Smooth muscle cell (in vitro differentiated cells): Measurements from ENCODE around the gene CCDC192. TPM values are rescaled to one million over a fixed set of nuclear protein-coding genes. Genes with fewer than 3 reads are reported as not detected.
A peak's percentile ranks its signal among the peaks of the same experiment; 100 is the strongest.
"Not testable (repeated sequence)": the region's sequence is repeated elsewhere in the genome, so short reads cannot be mapped to it uniquely, and the experiment has no call there.

Source experiments
- DNase-seq: peaks from one replicate; lab custom pipeline; 2025; ENCODE audit not compliant: unreplicated experiment; lab: John Stamatoyannopoulos, UW
- H2AFZ ChIP-seq: fragments of 200-600 bp; sonication (generic); 2 replicates; pipeline ENCODE4 v1.6.0; 2016; ENCODE audit warnings: antibody characterized with exemption, low read depth, mild to moderate bottlenecking
- H3F3A ChIP-seq: fragments of 200-600 bp; sonication (generic); 2 replicates; pipeline ENCODE4 v1.6.0; 2017; ENCODE audit warnings: antibody characterized with exemption, low read depth
- H3K27ac ChIP-seq: fragments of 200-600 bp; sonication (generic); 2 replicates; pipeline ENCODE4 v1.5.1; 2016; ENCODE audit warnings: low read depth, mild to moderate bottlenecking
- H3K27me3 ChIP-seq: fragments of 200-600 bp; sonication (generic); 2 replicates; pipeline ENCODE4 v1.6.1; 2016; ENCODE audit warnings: low read depth, mild to moderate bottlenecking
- H3K36me3 ChIP-seq: fragments of 200-600 bp; sonication (generic); 2 replicates; pipeline ENCODE4 v1.5.1; 2016; ENCODE audit warnings: low read depth
- H3K4me1 ChIP-seq: fragments of 200-600 bp; sonication (generic); 2 replicates; pipeline ENCODE4 v1.5.1; 2016; ENCODE audit warnings: low read depth
- H3K4me2 ChIP-seq: fragments of 200-600 bp; sonication (generic); 2 replicates; pipeline ENCODE4 v1.6.0; 2016; ENCODE audit warnings: mild to moderate bottlenecking
- H3K4me3 ChIP-seq: fragments of 200-600 bp; sonication (generic); 2 replicates; pipeline ENCODE4 v1.5.1; 2016; ENCODE audit warnings: mild to moderate bottlenecking
- H3K79me2 ChIP-seq: fragments of 200-600 bp; sonication (generic); 2 replicates; pipeline ENCODE4 v1.6.0; 2016; ENCODE audit warnings: low read depth, mild to moderate bottlenecking
- H3K9ac ChIP-seq: fragments of 200-600 bp; sonication (generic); 2 replicates; pipeline ENCODE4 v1.6.0; 2016; ENCODE audit warnings: low read depth
- H3K9me3 ChIP-seq: fragments of 200-600 bp; sonication (generic); replicated peaks from 2 replicates; pipeline ENCODE4 v1.5.1; 2016; ENCODE audit warnings: low read depth
- H4K20me1 ChIP-seq: fragments of 200-600 bp; sonication (generic); 2 replicates; pipeline ENCODE4 v1.6.0; 2016; ENCODE audit warnings: low read depth
- WGBS: methylation state at CpG from one replicate; pipeline ENCODE4 v1.1.7; 2016; ENCODE audit warnings: low lambda C conversion rate; 5-methylcytosine and 5-hydroxymethylcytosine counted together
- polyA plus RNA-seq: library from polyadenylated mRNA; unstranded; fragments of >200 nt; fragmentation: Nextera tagmentation; extraction: Ambion mirVana; gene quantifications from 2 replicates; pipeline ENCODE4 v1.2.1, GENCODE V29; 2016
- total RNA-seq: library from RNA; depleted of rRNA; stranded (reverse); fragments of >200 nt; gene quantifications from 2 replicates; pipeline ENCODE4 v1.2.3, GENCODE V29; 2014
- TF ChIP-seq, protein P1 (sequence below): fragments of 200-600 bp; sonication (generic); IDR thresholded peaks from 2 replicates; pipeline ENCODE4 v1.5.1; 2017; ENCODE audit warnings: borderline replicate concordance, mild to moderate bottlenecking, antibody characterized with exemption; ENCODE audit not compliant: insufficient read depth, poor library complexity, severe bottlenecking

The CCDC192 gene
- total and polyA plus RNA-seq, 2 experiments from 2014 or later, result not detected

DNA sequence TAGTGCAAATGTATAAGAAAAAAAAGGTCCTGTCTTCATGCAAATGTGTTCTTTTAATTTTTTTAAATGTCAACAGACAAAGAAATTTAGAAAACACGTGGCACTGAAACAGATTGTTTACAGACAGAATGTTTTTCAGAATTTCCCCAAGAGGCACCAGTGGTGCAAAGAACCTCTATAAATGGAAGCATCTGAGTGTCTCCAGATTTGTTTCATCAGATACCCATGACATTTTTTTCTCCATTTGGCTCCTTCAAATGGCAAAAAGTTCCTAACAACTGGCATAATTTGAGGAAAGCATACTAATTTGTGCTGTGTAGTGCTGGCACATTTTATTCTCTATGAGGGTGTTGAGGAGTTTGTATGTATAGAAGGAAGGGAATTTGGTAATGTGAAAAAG lies 15.0 kb downstream of the CCDC192 start:
- Histone ChIP-seq H3K4me2 (no peak overlapping the region), H3K9ac (no peak overlapping the region), H4K20me1 (no peaks in the 10 kb centered on the region), H3K27me3 (no peaks in the 10 kb centered on the region), H3K79me2 (no peaks in the 10 kb centered on the region), H3F3A (no peaks in the 10 kb centered on the region), H3K4me1 (no peaks in the 10 kb centered on the region), H3K4me3 (no peak overlapping the region), H2AFZ (peak overlapping the region; percentile 3), H3K9me3 (no peaks in the 10 kb centered on the region), H3K36me3 (no peaks in the 10 kb centered on the region), H3K27ac (no peak overlapping the region)
- WGBS, result 37% methylated on average over 1 of the region's 1 CpG
- TF ChIP-seq, protein P1, sequence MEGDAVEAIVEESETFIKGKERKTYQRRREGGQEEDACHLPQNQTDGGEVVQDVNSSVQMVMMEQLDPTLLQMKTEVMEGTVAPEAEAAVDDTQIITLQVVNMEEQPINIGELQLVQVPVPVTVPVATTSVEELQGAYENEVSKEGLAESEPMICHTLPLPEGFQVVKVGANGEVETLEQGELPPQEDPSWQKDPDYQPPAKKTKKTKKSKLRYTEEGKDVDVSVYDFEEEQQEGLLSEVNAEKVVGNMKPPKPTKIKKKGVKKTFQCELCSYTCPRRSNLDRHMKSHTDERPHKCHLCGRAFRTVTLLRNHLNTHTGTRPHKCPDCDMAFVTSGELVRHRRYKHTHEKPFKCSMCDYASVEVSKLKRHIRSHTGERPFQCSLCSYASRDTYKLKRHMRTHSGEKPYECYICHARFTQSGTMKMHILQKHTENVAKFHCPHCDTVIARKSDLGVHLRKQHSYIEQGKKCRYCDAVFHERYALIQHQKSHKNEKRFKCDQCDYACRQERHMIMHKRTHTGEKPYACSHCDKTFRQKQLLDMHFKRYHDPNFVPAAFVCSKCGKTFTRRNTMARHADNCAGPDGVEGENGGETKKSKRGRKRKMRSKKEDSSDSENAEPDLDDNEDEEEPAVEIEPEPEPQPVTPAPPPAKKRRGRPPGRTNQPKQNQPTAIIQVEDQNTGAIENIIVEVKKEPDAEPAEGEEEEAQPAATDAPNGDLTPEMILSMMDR, result no peak
- DNase-seq, result no peak

DNA sequence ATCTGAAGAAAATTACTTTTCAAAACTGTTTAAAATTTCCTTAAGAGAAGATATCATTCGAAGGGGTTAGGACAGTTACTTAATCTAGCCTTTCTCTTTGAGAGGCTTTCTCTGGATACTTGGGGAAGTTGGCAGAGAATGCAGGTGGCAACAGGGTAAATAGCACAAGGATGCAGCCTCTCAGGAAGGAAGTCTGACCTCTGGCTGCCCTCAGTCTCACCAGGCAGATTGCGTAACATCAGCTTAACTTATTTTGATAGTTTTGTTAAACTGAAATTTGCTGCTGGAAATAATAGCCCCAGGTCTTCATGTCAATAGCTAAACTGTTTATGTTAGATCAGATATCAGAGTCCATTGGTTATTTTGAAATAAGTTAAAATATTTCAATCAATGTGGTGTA lies 20.4 kb downstream of the CCDC192 start:
- Histone ChIP-seq H3K27me3 (no peaks in the 10 kb centered on the region), H3K4me3 (no peak overlapping the region), H3F3A (no peaks in the 10 kb centered on the region), H3K27ac (no peak overlapping the region), H3K36me3 (no peaks in the 10 kb centered on the region), H3K4me2 (no peak overlapping the region), H2AFZ (no peak overlapping the region), H3K79me2 (no peaks in the 10 kb centered on the region), H3K9ac (no peak overlapping the region), H3K4me1 (no peaks in the 10 kb centered on the region), H3K9me3 (no peaks in the 10 kb centered on the region), H4K20me1 (no peaks in the 10 kb centered on the region)
- 91% methylated on average over 2 of the region's 2 CpGs for WGBS
- DNase-seq, result no peak
- TF ChIP-seq, protein P1, result no peak

DNA sequence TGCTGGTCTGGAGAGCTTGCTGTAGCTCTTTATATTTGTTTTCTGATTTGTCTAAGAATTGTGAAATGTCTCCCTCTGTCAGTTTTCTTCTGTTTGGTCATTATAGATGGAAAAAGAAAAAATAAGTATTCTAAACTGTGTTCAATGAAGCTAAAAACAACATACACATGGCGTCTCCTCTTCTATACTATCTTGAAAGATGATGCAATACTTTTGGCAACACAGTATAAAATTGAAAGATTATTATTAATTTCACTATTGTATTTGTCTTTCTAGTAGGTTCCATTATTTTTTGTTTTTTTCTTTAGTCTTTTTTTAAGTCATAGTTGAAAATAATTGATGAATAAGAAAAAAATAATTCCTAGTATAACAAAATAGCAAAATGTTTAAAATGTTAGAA lies 22.5 kb downstream of the CCDC192 start:
- no peaks in the 10 kb centered on the region for H3F3A ChIP-seq
- TF ChIP-seq, protein P1, result no peak
- H3K9me3 ChIP-seq, result no peaks in the 10 kb centered on the region
- no peak overlapping the region for H3K4me3 ChIP-seq
- H4K20me1 ChIP-seq, result no peaks in the 10 kb centered on the region
- 93% methylated on average over 1 of the region's 1 CpG for WGBS
- H3K4me1 ChIP-seq, result no peaks in the 10 kb centered on the region
- no peaks in the 10 kb centered on the region for H3K27me3 ChIP-seq
- no peaks in the 10 kb centered on the region for H3K36me3 ChIP-seq
- DNase-seq, result no peak
- H3K9ac ChIP-seq, result no peak overlapping the region
- H3K27ac ChIP-seq, result no peak overlapping the region
- no peaks in the 10 kb centered on the region for H3K79me2 ChIP-seq
- H2AFZ ChIP-seq, result no peak overlapping the region
- H3K4me2 ChIP-seq, result no peak overlapping the region

DNA sequence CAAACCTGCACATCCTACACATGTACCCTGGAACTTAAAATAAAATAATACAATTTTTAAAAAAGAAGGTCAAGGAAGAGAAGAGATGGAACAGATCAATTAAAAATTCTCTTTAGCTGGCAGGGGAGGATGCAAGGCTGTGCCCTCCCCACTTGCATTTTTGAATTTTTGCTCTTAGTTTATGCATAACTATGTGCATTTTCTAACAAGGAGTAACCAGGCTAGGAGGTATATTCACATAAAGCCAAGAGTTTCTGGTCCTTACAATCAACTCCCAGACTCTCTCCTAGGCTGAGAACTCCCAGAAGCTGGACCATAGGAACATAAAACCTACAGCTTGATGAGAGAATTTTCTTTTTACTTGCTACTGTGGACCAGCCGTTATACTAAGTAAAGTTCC lies 29.8 kb downstream of the CCDC192 start:
- Histone ChIP-seq H3K4me1 (no peaks in the 10 kb centered on the region), H3K9me3 (no peaks in the 10 kb centered on the region), H3K9ac (no peak overlapping the region), H2AFZ (no peak overlapping the region), H4K20me1 (no peaks in the 10 kb centered on the region), H3K36me3 (no peaks in the 10 kb centered on the region), H3K27me3 (no peaks in the 10 kb centered on the region), H3K27ac (no peak overlapping the region), H3F3A (no peaks in the 10 kb centered on the region), H3K4me2 (no peak overlapping the region), H3K4me3 (no peak overlapping the region), H3K79me2 (no peaks in the 10 kb centered on the region)
- no peak for DNase-seq
- 93% methylated on average over 1 of the region's 1 CpG for WGBS
- TF ChIP-seq, protein P1, result no peak

DNA sequence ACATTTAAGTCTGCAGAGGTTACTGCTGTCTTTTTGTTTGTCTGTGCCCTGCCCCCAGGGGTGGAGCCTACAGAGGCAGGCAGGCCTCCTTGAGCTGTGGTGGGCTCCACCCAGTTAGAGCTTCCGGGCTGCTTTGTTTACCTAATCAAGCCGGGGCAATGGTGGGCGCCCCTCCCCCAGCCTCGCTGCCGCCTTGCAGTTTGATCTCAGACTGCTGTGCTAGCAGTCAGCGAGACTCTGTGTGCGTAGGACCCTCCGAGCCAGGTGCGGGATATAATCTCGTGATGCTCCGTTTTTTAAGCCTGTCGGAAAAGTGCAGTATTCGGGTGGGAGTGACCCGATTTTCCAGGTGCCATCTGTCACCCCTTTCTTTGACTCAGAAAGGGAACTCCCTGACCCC lies 36.2 kb downstream of the CCDC192 start:
- not testable (repeated sequence) for H4K20me1 ChIP-seq, H3K79me2 ChIP-seq, H3K36me3 ChIP-seq, H3K4me1 ChIP-seq, H3K9me3 ChIP-seq, H3K9ac ChIP-seq, H3K27ac ChIP-seq, H3K27me3 ChIP-seq, DNase-seq, H3F3A ChIP-seq
- peak overlapping the region; percentile 78 for H3K4me2 ChIP-seq
- 33% methylated on average over 14 of the region's 14 CpGs for whole genome bisulfite sequencing
- H3K4me3 ChIP-seq, result peak overlapping the region; percentile 42
- H2AFZ ChIP-seq, result peak overlapping the region; percentile 54
